ENCODE data around the gene HOXD12.

HOXD12 gene

DNA sequence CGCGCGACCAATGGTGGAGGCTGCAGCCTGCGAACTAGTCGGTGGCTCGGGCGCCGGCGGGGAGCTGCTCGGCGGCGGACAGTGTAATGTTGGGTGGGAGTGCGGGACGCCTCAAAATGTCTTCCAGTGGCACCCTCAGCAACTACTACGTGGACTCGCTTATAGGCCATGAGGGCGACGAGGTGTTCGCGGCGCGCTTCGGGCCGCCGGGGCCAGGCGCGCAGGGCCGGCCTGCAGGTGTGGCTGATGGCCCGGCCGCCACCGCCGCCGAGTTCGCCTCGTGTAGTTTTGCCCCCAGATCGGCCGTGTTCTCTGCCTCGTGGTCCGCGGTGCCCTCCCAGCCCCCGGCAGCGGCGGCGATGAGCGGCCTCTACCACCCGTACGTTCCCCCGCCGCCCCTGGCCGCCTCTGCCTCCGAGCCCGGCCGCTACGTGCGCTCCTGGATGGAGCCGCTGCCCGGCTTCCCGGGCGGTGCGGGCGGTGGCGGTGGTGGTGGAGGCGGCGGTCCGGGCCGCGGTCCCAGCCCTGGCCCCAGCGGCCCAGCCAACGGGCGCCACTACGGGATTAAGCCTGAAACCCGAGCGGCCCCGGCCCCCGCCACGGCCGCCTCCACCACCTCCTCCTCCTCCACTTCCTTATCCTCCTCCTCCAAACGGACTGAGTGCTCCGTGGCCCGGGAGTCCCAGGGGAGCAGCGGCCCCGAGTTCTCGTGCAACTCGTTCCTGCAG is 23.3 kb downstream of the HOXD12 start, which contains the start of gene HOXD9:
Gene HOXD9, plus strand, starts transcription at position 37 of the 728 bp plus-strand sequence. Its CDS starts 50 bp downstream, at position 87.
- peak; percentile 11 for DNase-seq

DNA sequence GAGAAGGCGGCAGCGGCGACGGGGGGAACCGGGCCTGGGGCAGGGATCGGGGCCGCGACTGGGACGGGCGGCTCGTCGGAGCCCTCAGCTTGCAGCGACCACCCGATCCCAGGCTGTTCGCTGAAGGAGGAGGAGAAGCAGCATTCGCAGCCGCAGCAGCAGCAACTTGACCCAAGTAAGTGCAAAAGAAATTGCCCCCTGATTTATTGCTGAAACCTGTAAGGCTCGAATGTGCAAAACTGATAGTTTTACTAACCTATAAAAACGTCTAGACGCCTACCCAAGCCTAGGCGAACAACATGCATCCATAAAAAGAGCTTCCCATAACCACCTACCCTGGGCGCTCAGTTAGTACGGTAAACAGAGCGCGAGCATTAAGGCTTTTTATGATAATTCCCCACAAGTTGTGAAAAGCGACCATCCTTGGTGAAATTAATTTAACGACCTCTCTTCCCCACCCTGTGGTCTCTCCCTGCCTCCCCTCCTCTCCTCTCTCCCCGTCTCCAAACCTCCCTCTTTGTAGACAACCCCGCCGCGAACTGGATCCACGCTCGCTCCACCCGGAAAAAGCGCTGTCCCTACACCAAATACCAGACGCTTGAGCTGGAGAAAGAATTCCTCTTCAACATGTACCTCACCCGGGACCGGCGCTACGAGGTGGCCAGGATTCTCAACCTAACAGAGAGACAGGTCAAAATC is 24.0 kb downstream of the HOXD12 start:
- no peak for DNase-seq

DNA sequence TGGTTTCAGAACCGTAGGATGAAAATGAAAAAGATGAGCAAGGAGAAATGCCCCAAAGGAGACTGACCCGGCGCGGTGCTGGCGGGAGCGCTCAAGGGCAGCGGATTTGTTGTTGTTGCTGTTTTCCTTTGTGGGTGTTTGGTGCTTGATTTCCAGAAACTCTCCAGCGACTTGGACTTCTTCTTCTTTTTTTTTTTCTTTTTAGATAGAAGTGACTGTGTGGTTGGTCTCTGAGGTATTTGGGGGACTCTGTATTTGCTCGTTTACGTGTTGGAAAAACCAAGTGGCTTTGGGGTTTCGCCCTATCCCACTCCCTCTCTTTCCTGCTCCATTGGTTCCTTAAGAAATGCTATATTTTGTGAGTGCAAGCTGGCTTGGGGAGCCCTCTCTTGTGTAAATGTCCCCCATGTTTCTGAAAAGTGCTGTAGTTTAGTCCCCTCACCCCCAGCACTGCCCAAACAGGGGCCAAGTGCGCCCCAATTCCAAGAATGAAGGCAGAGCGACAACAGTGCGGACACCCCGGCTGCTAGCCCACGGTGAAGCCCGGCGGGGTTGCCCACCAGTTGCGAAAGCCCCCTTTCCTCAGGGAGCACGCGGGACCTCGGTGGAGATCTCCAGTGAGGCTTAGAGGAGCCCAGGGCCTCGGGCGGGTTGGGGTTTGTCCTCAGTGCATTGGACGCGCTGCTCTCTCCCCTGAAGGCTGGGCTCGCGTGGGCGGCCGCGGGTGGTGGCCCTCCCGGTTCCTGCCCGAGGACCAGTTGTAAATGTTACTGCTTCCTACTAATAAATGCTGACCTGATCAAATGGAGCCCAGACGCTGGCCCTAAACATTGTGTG is 24.7 kb downstream of the HOXD12 start:
- no peak for DNase-seq

DNA sequence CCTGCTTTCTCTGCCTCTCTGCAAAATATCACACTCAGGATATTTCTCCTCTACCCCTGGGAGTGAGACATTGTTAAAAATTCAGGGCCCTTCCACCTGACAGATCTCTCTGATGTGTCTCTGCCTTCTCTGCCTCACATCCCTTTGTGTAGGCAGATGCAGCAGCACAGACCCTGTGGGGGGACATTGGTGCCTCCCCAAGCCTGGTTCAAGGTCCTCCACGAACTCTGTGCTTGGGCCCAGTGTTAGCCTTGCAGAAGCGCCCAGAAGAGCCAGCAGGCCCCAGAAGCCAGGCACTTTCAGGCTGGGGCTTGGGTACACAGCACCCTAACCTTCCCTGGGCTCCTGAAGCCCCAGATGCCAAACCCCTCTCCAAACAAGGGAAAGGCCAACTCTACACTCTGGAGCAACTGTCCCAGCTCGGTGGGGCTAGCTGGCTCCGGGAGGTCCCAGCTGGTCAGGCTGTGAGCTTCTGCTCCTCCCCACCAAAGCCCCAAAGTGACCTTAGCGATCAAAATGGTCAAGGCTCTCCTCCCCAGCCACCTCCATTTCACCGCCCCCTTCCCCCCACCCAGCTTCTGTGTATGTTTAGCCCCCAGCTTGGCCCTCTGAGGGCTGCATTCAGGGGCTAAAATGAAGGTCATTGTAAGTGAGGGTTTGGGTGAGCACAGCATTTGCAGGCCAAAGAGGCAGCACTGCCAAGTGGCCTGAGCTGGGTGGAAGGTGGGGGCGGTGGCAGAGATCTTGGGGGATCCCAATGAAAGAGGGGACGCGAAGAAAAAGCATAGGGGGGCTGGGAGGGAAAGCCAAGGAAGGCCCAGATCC is 25.6 kb downstream of the HOXD12 start:
- DNase-seq: no peak

DNA sequence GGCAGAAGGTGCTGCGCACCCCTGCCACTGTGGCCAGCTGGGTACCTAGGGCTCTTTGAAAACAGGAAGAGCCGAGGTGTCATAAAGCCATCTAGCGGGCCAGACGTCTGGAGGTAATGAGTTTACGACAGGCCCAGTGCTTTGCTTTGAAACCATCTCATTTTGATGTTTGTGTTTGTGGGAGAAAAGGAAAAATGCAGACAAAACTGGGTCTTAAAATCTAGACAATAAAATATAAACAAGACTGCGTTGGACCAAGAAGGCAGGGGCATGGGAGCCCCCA is 26.1 kb downstream of the HOXD12 start:
- no peak for DNase-seq

DNA sequence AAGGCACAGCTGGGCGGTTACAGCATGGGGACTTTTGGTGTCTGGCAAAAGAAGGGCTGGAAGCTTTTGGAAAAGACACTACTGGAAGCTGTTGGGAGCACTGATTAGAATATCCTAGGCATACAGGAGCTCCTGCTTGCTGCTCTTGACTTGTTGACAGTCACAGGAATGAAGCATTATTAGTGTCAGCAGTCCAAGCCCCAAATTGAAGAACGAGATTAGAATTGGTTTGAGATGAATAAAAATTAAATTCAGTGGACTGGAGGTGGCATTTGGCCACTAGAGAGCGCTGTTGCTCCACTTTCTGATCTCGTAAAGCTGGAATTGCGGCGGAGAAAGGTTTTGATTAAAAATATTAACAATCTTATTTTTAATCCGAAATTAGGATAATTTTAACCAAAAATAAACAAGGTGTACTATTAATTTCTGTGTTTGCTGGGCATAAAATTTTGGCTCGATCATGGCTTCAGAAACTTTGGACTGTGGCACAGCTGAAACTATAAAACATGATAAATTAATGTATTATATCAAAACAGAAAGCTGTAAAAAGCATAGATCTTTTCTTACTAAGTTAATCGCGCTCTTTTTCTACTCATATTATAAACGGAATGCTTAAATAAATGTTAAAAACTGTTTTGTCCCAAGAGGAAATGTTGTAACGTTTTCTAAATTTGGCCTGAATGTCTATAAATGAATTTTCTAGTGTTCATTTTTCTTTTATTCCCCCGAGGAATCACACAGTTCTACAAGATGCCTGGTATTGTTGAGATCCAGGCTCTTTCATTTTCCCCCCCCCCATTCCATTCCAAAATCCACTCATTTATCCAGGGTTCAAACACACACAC is 27.6 kb downstream of the HOXD12 start:
- peak; percentile 46 for DNase-seq

DNA sequence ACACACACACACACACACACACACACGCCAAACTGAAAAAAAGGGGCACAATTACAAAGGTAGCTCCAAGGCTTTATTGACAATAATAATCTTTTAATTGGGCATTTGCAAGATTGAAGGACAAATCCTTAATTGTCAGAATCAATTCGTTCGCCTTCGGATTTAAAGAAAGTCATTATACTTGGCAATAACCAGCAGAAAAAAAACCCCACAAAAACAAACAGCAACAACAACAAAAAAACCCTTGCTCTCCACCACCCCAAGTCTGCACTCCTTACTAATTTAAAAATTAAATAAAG is 28.1 kb downstream of the HOXD12 start:
- no peak for DNase-seq

DNA sequence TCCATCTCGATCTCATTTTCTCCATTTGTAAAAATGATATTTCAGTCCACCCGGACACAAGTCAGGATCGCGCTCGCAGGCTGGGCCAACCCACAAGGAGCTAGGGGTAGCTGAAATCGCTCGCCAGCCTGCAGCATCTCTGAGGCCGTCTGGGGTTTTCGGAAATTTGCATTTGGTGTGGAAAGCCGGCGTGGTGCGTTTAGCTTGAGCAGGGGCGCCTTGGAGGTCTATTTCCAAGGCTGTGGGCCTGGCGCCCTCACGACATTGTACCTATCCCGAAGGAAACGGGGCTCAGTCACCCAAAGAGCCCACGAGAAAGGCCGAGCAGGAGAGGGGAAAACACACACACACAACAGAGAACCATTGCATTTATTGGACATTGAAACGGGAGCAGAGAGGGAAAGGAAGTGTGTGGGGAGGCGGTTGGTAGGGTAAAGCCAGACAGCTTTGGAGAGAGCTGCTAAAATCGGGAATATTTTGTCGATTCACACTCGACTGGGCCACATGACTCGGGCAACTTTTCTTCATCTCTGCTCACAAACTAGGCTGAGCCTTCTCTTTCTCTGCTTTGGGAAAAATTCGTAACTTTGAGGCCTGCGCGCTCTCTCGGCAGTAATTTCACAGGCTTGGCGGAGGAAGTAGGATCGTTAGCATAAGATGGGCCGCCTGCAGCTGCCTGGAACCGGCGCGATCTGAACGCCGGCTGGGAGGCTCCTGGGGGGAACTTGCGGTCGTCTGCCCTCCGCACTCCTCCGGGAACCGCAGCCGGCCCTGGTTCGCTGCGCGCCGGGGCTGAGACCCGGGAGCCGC is 28.8 kb downstream of the HOXD12 start:
- DNase-seq: no peak

DNA sequence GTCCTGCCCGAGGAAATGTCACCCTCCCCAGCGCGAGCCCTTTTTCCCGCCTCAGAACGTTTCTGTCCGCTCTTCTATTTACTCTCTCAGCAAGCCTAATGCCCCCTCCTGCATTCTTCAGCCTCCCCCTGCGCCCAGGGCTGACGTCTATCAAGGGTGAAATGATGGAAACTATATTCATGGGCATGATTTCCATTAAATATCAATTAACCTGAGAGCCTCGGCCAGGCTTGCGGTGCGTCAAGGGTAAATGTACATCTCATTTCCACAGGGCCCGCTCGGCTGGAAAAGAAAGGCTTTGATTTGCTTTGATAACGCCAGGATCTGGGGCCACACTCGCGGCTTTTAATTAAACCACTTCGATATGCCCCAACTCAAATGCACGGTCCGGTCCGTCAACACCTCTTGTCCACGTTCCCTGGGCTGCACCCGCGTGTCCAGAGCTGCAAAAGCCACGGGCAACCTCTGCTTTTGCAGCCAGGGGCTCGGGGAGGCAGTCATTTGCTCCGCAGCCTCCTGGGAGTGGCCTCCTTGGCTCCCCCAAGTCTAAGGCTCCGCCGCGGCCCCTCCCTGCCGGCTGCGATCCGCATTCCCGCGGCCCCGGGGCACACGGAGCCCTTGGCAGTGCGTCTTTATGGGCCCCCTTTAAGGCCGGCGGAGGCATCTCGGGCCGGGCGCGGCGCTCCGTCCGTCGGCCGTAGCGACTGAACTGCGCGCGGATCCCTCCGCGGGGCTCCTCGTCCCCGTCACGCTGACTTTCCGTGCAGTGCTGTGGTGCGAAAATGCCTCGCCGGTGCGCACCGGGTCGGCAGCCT is 29.6 kb downstream of the HOXD12 start, which contains the start of gene HOXD8:
Gene HOXD8, plus strand, starts transcription at position 724 of the 815 bp plus-strand sequence. CDS start 662 bp downstream, outside the sequence.
- DNase-seq: no peak

DNA sequence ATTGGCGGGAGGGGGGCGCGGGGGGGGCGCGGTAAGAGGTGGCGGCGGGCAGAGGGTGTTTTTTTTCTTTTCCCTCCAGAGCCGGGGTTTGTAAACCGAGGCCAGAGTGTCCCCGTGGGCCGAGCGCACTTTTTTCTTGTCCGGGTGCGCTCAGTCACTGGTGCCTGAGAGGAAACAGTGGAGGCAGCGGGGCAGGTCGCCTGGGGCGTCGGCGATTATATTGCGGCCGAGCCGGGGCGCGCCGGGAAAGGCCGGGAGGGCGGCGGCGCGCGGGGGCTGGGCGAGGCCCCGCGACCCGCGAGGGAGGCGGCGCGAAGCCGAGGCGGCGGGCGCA is 30.2 kb downstream of the HOXD12 start:
- no peak for DNase-seq

DNA sequence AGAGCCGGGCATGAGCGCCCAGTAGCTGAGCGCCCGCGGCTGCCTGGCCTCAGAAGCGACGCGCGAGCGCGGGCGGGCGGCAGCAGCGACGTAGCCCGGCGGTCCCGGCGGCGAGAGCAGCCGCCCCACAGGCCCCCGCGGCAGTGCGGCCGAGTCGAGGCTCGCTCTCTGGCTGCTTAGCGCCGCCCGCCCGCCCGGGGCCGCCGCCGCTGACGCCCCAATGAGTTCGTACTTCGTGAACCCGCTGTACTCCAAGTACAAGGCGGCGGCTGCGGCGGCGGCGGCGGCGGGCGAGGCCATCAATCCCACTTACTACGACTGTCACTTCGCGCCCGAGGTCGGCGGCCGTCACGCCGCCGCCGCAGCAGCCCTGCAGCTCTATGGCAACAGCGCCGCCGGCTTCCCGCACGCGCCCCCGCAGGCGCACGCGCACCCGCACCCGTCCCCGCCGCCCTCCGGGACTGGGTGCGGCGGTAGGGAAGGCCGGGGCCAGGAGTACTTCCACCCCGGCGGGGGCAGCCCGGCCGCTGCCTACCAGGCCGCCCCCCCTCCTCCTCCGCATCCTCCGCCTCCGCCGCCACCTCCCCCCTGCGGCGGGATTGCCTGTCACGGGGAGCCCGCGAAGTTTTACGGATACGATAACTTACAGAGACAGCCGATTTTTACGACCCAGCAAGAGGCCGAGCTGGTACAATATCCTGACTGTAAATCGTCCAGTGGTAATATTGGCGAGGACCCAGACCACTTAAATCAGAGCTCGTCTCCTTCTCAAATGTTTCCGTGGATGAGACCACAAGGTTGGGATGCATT is 30.8 kb downstream of the HOXD12 start:
- DNase-seq: peak; percentile 7

DNA sequence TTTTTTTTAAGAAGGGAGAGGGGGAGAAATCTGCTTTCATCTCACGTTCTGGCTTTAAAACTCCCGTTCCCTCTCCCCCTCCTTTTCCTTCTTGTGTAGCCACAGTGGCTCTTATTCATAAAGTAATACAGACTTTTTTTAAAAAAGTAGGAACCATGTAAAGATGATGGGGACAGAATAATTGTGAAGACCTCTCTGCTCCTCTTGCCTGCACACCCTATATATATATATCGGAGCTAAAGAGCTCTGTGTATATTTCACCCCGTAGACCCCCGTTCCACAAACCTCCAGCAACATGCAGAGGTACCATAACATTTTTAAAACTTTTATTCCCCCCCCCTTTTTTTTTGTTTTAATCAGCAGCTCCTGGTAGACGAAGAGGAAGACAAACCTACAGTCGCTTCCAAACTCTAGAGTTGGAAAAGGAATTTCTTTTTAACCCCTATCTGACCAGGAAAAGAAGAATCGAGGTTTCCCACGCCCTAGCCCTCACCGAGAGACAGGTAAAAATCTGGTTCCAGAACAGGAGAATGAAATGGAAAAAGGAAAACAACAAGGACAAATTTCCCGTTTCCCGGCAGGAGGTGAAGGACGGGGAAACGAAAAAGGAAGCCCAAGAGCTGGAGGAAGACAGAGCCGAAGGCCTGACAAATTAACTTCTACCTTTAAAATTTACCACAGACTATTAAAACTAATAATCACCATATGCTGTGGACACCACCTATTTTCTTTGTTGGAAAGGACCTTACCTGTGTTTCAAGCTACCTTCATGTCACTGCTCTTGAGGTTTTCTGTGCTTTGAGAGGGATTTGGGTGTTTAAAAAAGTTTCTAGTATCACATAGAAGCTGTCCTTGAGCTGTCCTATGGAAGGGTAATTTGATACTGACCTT is 31.6 kb downstream of the HOXD12 start:
- DNase-seq: no peak

DNA sequence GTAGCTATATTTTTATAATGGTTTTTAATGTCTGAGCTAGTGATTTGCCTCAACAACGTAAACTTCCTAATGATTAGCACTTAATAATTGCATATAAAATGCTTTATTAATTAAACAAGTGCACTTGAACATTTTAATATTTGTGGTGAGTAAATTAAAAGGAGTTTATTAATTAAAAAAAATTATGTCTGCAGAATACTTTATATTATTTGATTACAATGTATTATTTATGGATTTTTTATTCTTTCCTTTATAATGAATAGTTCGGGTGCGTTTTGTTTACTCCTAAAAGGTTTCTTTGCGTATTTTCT is 32.2 kb downstream of the HOXD12 start:
- no peak for DNase-seq

DNA sequence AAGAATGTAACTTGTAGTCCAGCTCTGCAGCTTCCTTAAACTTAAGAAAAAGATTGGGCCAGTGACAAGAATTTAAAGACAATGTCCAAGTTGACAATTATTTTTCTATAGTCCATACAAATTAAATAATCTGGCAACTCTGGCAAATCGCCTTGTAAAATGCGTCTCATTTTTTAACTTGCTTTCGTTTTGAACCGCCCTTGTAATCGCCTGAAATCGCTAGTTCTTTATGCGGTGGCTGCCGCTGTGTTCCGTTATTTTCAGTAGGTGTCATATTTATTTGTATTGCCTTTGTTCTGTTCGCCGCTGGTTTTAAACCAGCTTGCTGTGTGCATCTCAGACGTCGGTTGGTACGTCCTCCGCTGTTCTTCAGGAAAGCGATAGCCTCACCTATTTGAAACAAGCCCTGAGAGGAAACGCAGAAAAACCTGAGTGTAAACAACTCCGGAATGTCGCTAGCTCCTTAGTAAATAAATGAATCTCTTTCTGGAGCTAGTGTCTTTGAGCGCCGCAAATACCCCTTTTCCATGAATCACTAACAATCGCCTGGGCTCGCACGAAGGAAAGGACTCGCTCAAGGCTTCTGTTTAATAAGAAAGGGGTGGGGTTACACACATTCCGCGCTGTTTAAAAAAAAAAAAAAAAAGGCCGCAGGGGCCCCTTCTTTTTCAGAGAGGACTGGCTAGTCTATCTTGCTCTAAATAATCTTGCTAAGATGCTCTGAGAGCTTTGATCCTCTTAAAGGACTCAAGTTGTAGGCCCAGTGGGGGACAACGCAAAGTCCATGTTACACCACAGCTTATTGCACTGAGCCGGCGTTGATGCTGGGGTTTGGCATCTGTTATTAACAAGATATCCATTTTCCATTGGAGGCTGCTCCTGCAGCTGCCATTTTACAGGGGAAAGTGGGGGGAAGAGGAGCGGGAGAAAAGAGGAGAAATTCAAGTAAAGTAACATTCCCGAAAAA is 32.9 kb downstream of the HOXD12 start:
- peak; percentile 7 for DNase-seq

DNA sequence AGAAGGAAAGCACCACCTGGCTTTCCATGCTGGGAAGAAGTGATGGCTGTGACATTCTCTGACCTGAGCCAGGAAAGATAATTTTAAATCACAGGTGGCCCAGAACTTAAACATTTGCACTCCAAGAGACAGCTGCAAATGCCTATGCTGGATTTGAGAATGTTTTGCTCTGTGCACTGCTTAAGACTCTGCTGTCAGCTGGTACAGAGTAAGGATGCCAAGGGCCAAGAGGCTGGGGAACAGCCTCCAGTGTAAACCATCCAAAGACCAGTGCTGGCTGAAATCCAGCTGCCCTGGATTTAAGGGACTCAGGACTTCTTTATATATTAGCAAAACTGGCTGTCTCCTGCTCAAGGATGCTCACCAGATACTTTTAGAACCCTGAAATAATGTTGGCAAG is 33.8 kb downstream of the HOXD12 start:
- DNase-seq: no peak

DNA sequence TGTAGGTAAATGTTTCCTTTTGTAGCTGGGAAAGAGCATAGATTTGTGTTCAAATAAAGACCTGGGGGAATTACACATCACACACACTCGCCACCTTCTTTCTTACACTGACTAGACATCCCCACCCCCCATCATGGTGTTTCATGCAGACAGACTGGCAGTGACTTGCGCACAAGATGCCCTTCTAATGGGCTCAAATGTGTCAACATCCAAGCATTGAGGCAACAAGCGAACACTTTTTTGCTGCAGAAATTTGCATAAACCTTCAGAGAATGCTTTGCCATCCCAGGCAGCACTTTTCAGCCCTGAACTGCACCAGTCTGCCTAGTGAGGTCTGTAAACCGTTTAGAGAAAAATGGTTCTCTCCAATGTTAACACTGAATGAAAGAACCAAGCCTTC is 34.4 kb downstream of the HOXD12 start:
- DNase-seq: no peak

DNA sequence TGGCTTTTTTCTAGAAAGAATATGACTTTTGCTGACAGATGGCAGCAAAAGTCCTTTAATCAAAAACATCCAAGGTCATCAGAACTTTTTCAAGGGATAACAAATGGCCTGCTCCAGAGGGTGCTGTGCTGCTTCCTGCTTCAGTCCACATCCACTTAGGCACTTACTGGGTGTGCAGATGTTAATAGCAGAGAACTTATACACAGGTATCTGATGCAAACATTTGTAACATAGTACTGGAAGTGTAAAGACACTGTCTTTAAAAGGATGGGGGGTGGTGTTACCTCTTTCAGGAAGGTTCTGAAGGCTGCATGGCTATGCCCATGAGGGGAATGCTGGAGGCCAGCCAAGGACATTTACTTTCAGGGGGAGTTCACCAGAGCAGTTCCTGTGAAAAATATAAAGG is 35.4 kb downstream of the HOXD12 start:
- no peak for DNase-seq

All from activated CD4-positive, alpha-beta T cell treated with anti-CD3 and anti-CD28 coated beads, Interleukin-2, amount 50 U/mL, for 16 hours (primary cell).